ENCODE results near the gene PUS1. TPM values are rescaled to one million over a fixed set of nuclear protein-coding genes. Genes with fewer than 3 reads are reported as not detected.

Gene PUS1
- total and polyA plus RNA-seq, 4 donors: 6.5 to 20.2 (median 18.8) TPM

DNA sequence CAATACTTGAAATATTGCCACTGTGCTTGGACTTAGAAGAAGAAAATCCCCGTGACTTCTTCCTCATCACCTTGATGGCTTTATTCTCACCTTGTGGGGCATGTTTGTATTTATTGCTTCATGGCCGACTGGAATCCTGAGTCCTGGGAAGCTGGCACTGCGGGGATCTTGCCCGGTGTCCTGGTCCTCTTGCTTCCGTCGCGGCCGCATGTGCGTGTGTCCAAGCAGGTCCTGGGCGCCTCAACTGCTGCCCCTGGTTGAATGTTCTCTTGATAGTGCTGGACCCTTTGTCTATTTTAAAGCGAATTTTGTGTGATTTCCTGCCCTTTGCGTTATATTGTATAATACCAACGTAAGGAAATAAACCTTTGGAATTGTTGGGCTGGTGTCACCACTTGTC, 6.3 kb upstream of the PUS1 start:
- no peaks in the 10 kb centered on the region for H3K27me3 ChIP-seq (ENCODE audit: control insufficient read depth in 1 of 2, insufficient read depth in 2 of 2, low read length in 1 of 2)
- H3K4me1 ChIP-seq (ENCODE audit: control insufficient read depth in 1 of 2, insufficient read depth in 2 of 2, low read length in 2 of 2): no peaks in the 10 kb centered on the region
- H3K9me3 ChIP-seq (ENCODE audit: control insufficient read depth, low read length): no peaks in the 10 kb centered on the region
- DNase-seq (no peak), ATAC-seq (ENCODE audit: low FRiP score) (no peak)
- intact Hi-C loops (cut with DNase I): no loop called here
- H3K36me3 ChIP-seq (ENCODE audit: control insufficient read depth in 1 of 2, insufficient read depth in 2 of 2, low read length in 1 of 2): peaks cover 2 to 3% of the 10 kb centered on the region in 2 donors
- H3K27ac ChIP-seq (ENCODE audit: low read depth in 1 of 2, low read length in 2 of 2): no peak overlapping the region
- H3K4me3 ChIP-seq (ENCODE audit: low read length in 2 of 2): no peak overlapping the region
- WGBS, 2 donors: 86 to 90% methylated on average over 13 of the region's 13 CpGs

GRCh38 chr12:131923260-131923659, 5.8 kb upstream of the PUS1 start:
- 89 to 91% methylated on average over 11 of the region's 11 CpGs for WGBS, 2 donors
- no peaks in the 10 kb centered on the region for H3K4me1 ChIP-seq (ENCODE audit: control insufficient read depth in 1 of 2, insufficient read depth in 2 of 2, low read length in 2 of 2)
- peaks cover 2 to 3% of the 10 kb centered on the region in 2 donors for H3K36me3 ChIP-seq (ENCODE audit: control insufficient read depth in 1 of 2, insufficient read depth in 2 of 2, low read length in 1 of 2)
- H3K9me3 ChIP-seq (ENCODE audit: control insufficient read depth, low read length): no peaks in the 10 kb centered on the region
- DNase-seq (no peak), ATAC-seq (ENCODE audit: low FRiP score) (no peak)
- no peaks in the 10 kb centered on the region for H3K27me3 ChIP-seq (ENCODE audit: control insufficient read depth in 1 of 2, insufficient read depth in 2 of 2, low read length in 1 of 2)
- intact Hi-C loops (cut with DNase I): no loop called here
- H3K27ac ChIP-seq (ENCODE audit: low read depth in 1 of 2, low read length in 2 of 2): no peak overlapping the region
- H3K4me3 ChIP-seq (ENCODE audit: low read length in 2 of 2): no peak overlapping the region

DNA sequence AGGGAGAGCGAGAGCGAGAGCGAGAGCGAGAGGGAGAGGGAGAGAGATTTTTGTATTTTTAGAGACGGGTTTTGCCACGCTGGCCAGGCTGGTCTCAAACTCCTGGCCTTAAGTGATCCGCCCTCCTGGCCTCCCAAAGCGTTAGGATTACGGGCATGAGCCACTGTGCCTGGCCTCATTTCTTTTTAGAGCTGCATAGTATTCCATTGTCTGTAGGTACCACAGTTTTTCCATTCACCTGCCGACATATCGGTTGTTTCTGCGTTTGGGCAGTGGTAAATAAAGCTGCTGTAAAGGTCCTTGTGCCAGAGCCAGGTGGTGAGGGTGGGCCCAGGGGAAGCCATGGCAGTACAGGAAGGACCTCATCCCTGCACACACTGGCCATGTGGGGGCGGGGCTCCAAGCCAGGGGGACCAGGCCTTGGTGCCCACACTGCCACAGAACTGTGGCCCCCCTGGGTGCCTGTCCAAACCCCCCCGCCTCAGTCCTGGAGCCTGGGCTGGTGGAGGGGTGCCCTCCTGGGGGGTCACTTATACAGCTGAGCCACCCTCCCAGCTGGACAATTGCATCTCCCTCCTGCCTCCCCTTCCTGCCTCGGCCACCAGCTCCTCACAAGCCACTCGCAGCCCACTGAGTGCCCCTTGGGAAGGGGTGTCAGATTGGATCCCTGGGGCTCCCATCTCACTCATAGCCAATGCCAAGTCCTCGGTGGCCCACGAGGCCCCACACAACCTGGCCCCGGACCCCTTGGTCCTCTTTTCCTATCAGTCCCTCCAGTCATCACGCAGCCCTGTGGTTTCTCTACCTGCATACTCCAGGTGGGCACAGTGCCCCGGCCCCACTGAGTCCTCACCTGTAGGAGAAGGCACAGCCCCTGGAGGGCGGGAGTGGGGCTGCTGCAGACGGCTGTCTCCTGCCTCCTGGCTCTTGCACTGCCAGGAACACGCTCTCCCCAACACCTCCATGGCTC, 1.7 kb upstream of the PUS1 start:
- DNase-seq: no peak
- intact Hi-C loops (cut with DNase I): loop anchor here in 1 of 2 donors (5.0 kb wide), 1 partner anchor 35 kb away; the partner anchor contains the start of gene ULK1
- WGBS, 2 donors: 80 to 92% methylated on average over 20 to 24 of the region's 24 CpGs
- no peak overlapping the region for H3K27ac ChIP-seq (ENCODE audit: low read depth in 1 of 2, low read length in 2 of 2)
- ATAC-seq (ENCODE audit: low FRiP score): no peak
- H3K4me3 ChIP-seq (ENCODE audit: low read length in 2 of 2): no peak overlapping the region
- H3K27me3 ChIP-seq (ENCODE audit: control insufficient read depth in 1 of 2, insufficient read depth in 2 of 2, low read length in 1 of 2): no peaks in the 10 kb centered on the region
- no peaks in the 10 kb centered on the region for H3K9me3 ChIP-seq (ENCODE audit: control insufficient read depth, low read length)
- H3K36me3 ChIP-seq (ENCODE audit: control insufficient read depth in 1 of 2, insufficient read depth in 2 of 2, low read length in 1 of 2): no peaks in the 10 kb centered on the region
- H3K4me1 ChIP-seq (ENCODE audit: control insufficient read depth in 1 of 2, insufficient read depth in 2 of 2, low read length in 2 of 2): no peaks in the 10 kb centered on the region

DNA sequence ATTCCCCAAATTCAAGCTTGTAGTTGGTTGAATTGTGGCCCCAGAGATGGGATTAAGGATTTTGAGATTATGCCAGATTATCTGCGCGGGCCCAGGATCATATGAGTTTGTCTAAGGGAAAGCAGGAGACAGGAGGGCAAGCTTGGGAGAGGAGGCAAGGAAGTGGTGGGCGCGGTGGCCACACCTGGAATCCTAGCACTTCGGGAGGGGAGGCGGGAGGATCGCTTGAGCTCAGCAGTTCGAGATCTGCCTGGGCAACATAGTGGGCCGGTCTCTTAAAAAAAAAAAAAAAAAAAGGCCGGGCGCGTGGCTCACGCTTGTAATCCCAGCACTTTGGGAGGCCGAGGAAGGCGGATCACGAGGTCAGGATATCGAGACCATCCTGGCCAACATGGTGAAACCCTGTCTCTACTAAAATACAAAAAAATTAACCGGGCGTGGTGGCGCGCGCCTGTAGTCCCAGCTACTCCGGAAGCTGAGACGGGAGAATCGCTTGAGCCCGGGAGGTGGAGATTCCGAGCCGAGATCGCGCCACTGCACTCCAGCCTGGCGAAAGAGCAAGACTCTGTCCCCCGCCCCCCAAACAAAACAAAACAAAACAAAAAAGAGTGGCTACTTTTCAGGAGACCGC, 881 bp upstream of the PUS1 start:
- intact Hi-C loops (cut with DNase I): loop anchor here in 1 of 2 donors (5.0 kb wide), 1 partner anchor 36 kb away; the partner anchor contains the start of gene ULK1
- no peaks in the 10 kb centered on the region for H3K27me3 ChIP-seq (ENCODE audit: control insufficient read depth in 1 of 2, insufficient read depth in 2 of 2, low read length in 1 of 2)
- no peak for ATAC-seq (ENCODE audit: low FRiP score)
- H3K9me3 ChIP-seq (ENCODE audit: control insufficient read depth, low read length): no peaks in the 10 kb centered on the region
- H3K27ac ChIP-seq (ENCODE audit: low read depth in 1 of 2, low read length in 2 of 2): no peak overlapping the region
- DNase-seq: no peak
- H3K4me3 ChIP-seq (ENCODE audit: low read length in 2 of 2): peak overlapping the region; percentile 31 to 68
- no peaks in the 10 kb centered on the region for H3K36me3 ChIP-seq (ENCODE audit: control insufficient read depth in 1 of 2, insufficient read depth in 2 of 2, low read length in 1 of 2)
- H3K4me1 ChIP-seq (ENCODE audit: control insufficient read depth in 1 of 2, insufficient read depth in 2 of 2, low read length in 2 of 2): no peaks in the 10 kb centered on the region
- 37% methylated on average over 33 of the region's 33 CpGs for WGBS, 2 donors

GRCh38 chr12:131929581-131930456, 743 bp downstream of the PUS1 start:
- Histone ChIP-seq H3K27me3 (ENCODE audit: control insufficient read depth in 1 of 2, insufficient read depth in 2 of 2, low read length in 1 of 2) (no peaks in the 10 kb centered on the region), H3K36me3 (ENCODE audit: control insufficient read depth in 1 of 2, insufficient read depth in 2 of 2, low read length in 1 of 2) (peaks cover 0 to 2% of the 10 kb centered on the region in 2 donors), H3K9me3 (ENCODE audit: control insufficient read depth, low read length) (no peaks in the 10 kb centered on the region), H3K4me1 (ENCODE audit: control insufficient read depth in 1 of 2, insufficient read depth in 2 of 2, low read length in 2 of 2) (no peaks in the 10 kb centered on the region), H3K4me3 (ENCODE audit: low read length in 2 of 2) (peak overlapping the region; percentile 86 to 93), H3K27ac (ENCODE audit: low read depth in 1 of 2, low read length in 2 of 2) (no peak overlapping the region)
- ATAC-seq (ENCODE audit: low FRiP score) (peak; percentile 9), DNase-seq (no peak)
- WGBS, 2 donors: 2% methylated on average over 63 to 87 of the region's 87 CpGs
- intact Hi-C loops (cut with DNase I): loop anchor here in 1 of 2 donors (5.0 kb wide), 1 partner anchor 38 kb away; the partner anchor contains the start of gene ULK1

- H3K36me3 ChIP-seq (ENCODE audit: control insufficient read depth in 1 of 2, insufficient read depth in 2 of 2, low read length in 1 of 2): peaks cover 0 to 2% of the 10 kb centered on the region in 2 donors
- H3K4me3 ChIP-seq (ENCODE audit: low read length in 2 of 2): no peak overlapping the region
- H3K9me3 ChIP-seq (ENCODE audit: control insufficient read depth, low read length): no peaks in the 10 kb centered on the region
- ATAC-seq (ENCODE audit: low FRiP score) (no peak), DNase-seq (no peak)
- intact Hi-C loops (cut with DNase I): no loop called here
- no peaks in the 10 kb centered on the region for H3K4me1 ChIP-seq (ENCODE audit: control insufficient read depth in 1 of 2, insufficient read depth in 2 of 2, low read length in 2 of 2)
- WGBS, 2 donors: 87 to 89% methylated on average over 9 of the region's 9 CpGs
- H3K27me3 ChIP-seq (ENCODE audit: control insufficient read depth in 1 of 2, insufficient read depth in 2 of 2, low read length in 1 of 2): no peaks in the 10 kb centered on the region
- no peak overlapping the region for H3K27ac ChIP-seq (ENCODE audit: low read depth in 1 of 2, low read length in 2 of 2)
These were observed 1.4 kb downstream of the PUS1 start for GRCh38 chr12:131930510-131930909.

DNA sequence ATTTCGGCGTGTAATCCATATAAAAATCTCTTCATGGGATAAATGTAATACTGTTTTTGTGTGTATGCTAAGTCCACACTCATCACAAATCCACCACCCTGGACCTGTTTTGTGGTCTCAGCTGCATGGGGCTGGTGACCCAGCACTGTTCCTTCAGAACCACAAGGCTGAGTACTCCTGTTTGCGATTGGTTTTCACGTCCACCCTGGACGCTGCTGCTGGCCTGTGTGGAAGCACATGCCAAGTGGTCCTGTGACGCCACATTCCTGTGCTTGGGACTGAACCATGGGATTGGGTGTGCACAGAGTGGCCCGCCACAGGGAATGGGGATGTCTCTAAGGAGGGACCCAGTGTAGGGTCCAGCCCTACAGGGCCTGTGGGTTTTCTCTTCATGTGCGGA, 4.3 kb downstream of the PUS1 start:
- Histone ChIP-seq H3K36me3 (ENCODE audit: control insufficient read depth in 1 of 2, insufficient read depth in 2 of 2, low read length in 1 of 2) (peaks cover 2% of the 10 kb centered on the region in 2 donors), H3K4me1 (ENCODE audit: control insufficient read depth in 1 of 2, insufficient read depth in 2 of 2, low read length in 2 of 2) (no peaks in the 10 kb centered on the region), H3K27me3 (ENCODE audit: control insufficient read depth in 1 of 2, insufficient read depth in 2 of 2, low read length in 1 of 2) (no peaks in the 10 kb centered on the region), H3K9me3 (ENCODE audit: control insufficient read depth, low read length) (no peaks in the 10 kb centered on the region), H3K27ac (ENCODE audit: low read depth in 1 of 2, low read length in 2 of 2) (no peak overlapping the region), H3K4me3 (ENCODE audit: low read length in 2 of 2) (no peak overlapping the region)
- intact Hi-C loops (cut with DNase I): no loop called here
- peak in 1 of 2 donors; percentile 60 for DNase-seq
- no peak for ATAC-seq (ENCODE audit: low FRiP score)
- WGBS, 2 donors: 94% methylated on average over 8 of the region's 8 CpGs

DNA sequence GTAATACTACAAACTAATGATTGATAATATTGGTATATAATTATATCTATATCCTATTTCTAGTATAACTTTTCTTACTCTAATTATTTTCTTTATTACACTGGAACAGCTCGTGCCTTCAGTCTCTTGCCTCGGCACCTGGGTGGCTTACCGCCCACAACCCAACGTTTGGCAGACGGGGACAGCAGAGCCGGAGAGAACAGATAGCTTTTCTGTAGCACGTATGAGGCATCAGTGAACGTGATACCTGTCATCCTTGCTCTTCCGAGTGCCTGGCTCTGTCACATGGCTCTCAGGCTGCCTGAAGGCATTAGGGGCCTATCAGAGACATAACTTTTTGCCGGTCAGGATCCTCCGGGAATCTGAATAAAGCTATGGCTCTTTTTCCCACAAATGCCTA, 5.5 kb downstream of the PUS1 start:
- intact Hi-C loops (cut with DNase I): no loop called here
- ATAC-seq (ENCODE audit: low FRiP score) (no peak), DNase-seq (no peak)
- Histone ChIP-seq H3K27ac (ENCODE audit: low read depth in 1 of 2, low read length in 2 of 2) (no peak overlapping the region), H3K4me3 (ENCODE audit: low read length in 2 of 2) (no peak overlapping the region), H3K36me3 (ENCODE audit: control insufficient read depth in 1 of 2, insufficient read depth in 2 of 2, low read length in 1 of 2) (peaks cover 2% of the 10 kb centered on the region in 2 donors), H3K4me1 (ENCODE audit: control insufficient read depth in 1 of 2, insufficient read depth in 2 of 2, low read length in 2 of 2) (no peaks in the 10 kb centered on the region), H3K27me3 (ENCODE audit: control insufficient read depth in 1 of 2, insufficient read depth in 2 of 2, low read length in 1 of 2) (no peaks in the 10 kb centered on the region), H3K9me3 (ENCODE audit: control insufficient read depth, low read length) (no peaks in the 10 kb centered on the region)
- WGBS, 2 donors: 89 to 90% methylated on average over 11 of the region's 11 CpGs
